ENCODE measurements around the gene BCL11A.

- no peak for TF ChIP-seq POLR2A (IDR thresholded peaks at IDR 0.05)
- TF ChIP-seq, protein P1, sequence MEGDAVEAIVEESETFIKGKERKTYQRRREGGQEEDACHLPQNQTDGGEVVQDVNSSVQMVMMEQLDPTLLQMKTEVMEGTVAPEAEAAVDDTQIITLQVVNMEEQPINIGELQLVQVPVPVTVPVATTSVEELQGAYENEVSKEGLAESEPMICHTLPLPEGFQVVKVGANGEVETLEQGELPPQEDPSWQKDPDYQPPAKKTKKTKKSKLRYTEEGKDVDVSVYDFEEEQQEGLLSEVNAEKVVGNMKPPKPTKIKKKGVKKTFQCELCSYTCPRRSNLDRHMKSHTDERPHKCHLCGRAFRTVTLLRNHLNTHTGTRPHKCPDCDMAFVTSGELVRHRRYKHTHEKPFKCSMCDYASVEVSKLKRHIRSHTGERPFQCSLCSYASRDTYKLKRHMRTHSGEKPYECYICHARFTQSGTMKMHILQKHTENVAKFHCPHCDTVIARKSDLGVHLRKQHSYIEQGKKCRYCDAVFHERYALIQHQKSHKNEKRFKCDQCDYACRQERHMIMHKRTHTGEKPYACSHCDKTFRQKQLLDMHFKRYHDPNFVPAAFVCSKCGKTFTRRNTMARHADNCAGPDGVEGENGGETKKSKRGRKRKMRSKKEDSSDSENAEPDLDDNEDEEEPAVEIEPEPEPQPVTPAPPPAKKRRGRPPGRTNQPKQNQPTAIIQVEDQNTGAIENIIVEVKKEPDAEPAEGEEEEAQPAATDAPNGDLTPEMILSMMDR (IDR thresholded peaks at IDR 0.05) = no peak
These were observed 6.4 kb upstream of the BCL11A start for GRCh38 chr2:60559880-60560279.
